HepG2 (cell line): ENCODE measurements around the gene ZBTB25. TPM values are rescaled to one million over a fixed set of nuclear protein-coding genes. Genes with fewer than 3 reads are reported as not detected.

ENCODE experiments used
- ARHGAP35 ChIP-seq: sonication (generic); formaldehyde crosslinking; IDR thresholded peaks from 2 replicates; pipeline ENCODE4 v1.9.0; 2022; ENCODE audit warnings: mild to moderate bottlenecking, inconsistent platforms, moderate library complexity, missing genetic modification reagents, borderline replicate concordance
- BRD4 ChIP-seq: sonication (generic); formaldehyde crosslinking; IDR thresholded peaks from 2 replicates; pipeline ENCODE4 v1.4.0; 2020; ENCODE audit warnings: missing genetic modification reagents
- CEBPB ChIP-seq: IDR thresholded peaks from 2 replicates; pipeline ENCODE4 v1.6.1; 2011; ENCODE audit warnings: low read depth, low read length, improper control_type of control experiment, borderline replicate concordance
- HNF4A ChIP-seq: sonication (generic); formaldehyde crosslinking; IDR thresholded peaks from 2 replicates; pipeline ENCODE4 v1.4.0; 2020; ENCODE audit warnings: missing genetic modification reagents
- MIER3 ChIP-seq: IDR thresholded peaks from 2 replicates; pipeline ENCODE4 v1.6.1; 2016; ENCODE audit warnings: missing compliant biosample characterization, borderline replicate concordance
- MTERF4 ChIP-seq: sonication (generic); formaldehyde crosslinking; IDR thresholded peaks from 2 replicates; pipeline ENCODE4 v1.8.0; 2023; ENCODE audit warnings: mild to moderate bottlenecking, missing genetic modification reagents
- NCOR1 ChIP-seq: fragments of 200-600 bp; sonication (generic); IDR thresholded peaks from 2 replicates; pipeline ENCODE4 v1.7.0; 2017; ENCODE audit warnings: antibody characterized with exemption, low read length, borderline replicate concordance
- NFATC3 ChIP-seq: sonication (generic); formaldehyde crosslinking; IDR thresholded peaks from 2 replicates; pipeline ENCODE4 v1.5.1; 2020; ENCODE audit warnings: mild to moderate bottlenecking, missing genetic modification reagents
- POGZ ChIP-seq: sonication (generic); formaldehyde crosslinking; IDR thresholded peaks from 2 replicates; pipeline ENCODE4 v1.4.0; 2020; ENCODE audit warnings: mild to moderate bottlenecking, missing genetic modification reagents
- SOX5 ChIP-seq: IDR thresholded peaks from 2 replicates; pipeline ENCODE4 v1.6.1; 2016; ENCODE audit warnings: borderline replicate concordance
- SPEN ChIP-seq: sonication (generic); formaldehyde crosslinking; IDR thresholded peaks from 2 replicates; pipeline ENCODE4 v1.5.1; 2020; ENCODE audit warnings: low read depth, mild to moderate bottlenecking, missing genetic modification reagents
- ZBTB7B ChIP-seq: sonication (generic); formaldehyde crosslinking; IDR thresholded peaks from 2 replicates; pipeline ENCODE4 v1.4.0; 2020; ENCODE audit warnings: missing genetic modification reagents
- ZNF646 ChIP-seq: sonication (generic); formaldehyde crosslinking; IDR thresholded peaks from 2 replicates; pipeline ENCODE4 v1.9.0; 2021; ENCODE audit warnings: mild to moderate bottlenecking, missing genetic modification reagents
- ZNF703 ChIP-seq: sonication (generic); formaldehyde crosslinking; IDR thresholded peaks from 2 replicates; pipeline ENCODE4 v1.5.1; 2020; ENCODE audit warnings: missing genetic modification reagents, mild to moderate bottlenecking, moderate library complexity, borderline replicate concordance
- polyA plus RNA-seq, 8 experiments: library from polyadenylated mRNA; depleted of rRNA in 3 of 8; stranded (reverse) in 7 of 8; unstranded in 1 of 8; fragments of >200 nt; fragmentation: Illumina TruSeq in 4 of 8; extraction: Trizol in 4 of 8; gene quantifications; 2 replicates each; pipeline versions ENCODE4 v1.2.1 to v1.2.3, GENCODE V29; 2011 to 2016; ENCODE audit warnings: low read depth in 4 of 8, missing spikeins in 1 of 8, mixed read lengths in 1 of 8; ENCODE audit not compliant: insufficient read depth in 1 of 8
- total RNA-seq, 5 experiments: library from RNA; depleted of rRNA; stranded (reverse); fragments of >200 nt; fragmentation: Illumina TruSeq; extraction: Trizol; gene quantifications; 2 replicates each; pipeline ENCODE4 v1.2.3, GENCODE V29; 2016; ENCODE audit warnings: low read depth in 1 of 5
- TF ChIP-seq, protein P1 (sequence below): sonication (generic); formaldehyde crosslinking; IDR thresholded peaks from 2 replicates; pipeline ENCODE4 v1.5.0; 2020; ENCODE audit warnings: missing genetic modification reagents
- TF ChIP-seq, protein P2 (sequence below): sonication (generic); formaldehyde crosslinking; IDR thresholded peaks from 2 replicates; pipeline ENCODE4 v1.8.0; 2022; ENCODE audit warnings: low read depth, missing genetic modification reagents

Gene ZBTB25
- total and polyA plus RNA-seq, 2 of the 13 experiments (the other 11 are each of a cell fraction or from before 2014, with no cell fraction given) = 3.5 to 7.6 TPM

DNA sequence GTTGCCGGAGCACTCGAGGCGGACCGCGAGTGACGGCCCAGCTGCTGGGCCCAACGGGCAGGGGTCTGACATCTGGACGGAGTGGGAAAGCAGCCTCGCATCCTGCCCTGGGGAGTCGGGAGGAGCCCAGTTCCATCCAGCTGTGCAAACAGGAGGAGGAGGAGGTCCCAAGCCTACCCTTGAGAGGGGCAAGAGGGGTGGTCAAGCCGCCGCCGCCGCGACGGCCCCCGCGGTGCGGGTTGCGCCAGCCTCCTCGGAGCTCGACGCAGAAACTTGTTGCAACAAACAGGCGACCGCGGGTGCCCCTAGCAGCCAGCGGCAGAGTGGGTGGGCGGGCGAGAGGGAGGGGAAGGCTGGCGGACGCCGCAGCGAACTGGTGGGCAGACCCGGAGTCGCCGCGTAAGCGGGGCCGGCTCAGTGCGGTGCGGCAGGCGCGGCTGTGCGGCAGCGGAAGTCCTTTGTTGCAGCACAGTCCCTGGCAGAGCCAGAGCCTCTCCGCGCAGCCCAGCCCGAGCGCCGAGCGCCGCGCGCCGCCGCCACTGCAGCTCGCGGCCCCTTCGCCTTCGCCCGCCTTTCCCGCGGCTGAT, 765 bp upstream of the ZBTB25 start, which contains the start of gene ZBTB1 (continued):
- TF ChIP-seq ARHGAP35 (CRISPR knock-in tag) (no peak), SPEN (CRISPR knock-in tag) (peak; percentile 47; the same call in 1 of the 2 replicates), NFATC3 (CRISPR knock-in tag) (no peak), ZNF703 (CRISPR knock-in tag) (0 out of 2 replicates have a peak, but pooled peaks have one; percentile 59), MIER3 (no peak; the same call in 1 of the 2 replicates), BRD4 (peak; percentile 51; the same call in 1 of the 2 replicates), POGZ (CRISPR knock-in tag) (peak; percentile 36), SOX5 (CRISPR knock-in tag) (no peak), ZBTB7B (CRISPR knock-in tag) (peak; percentile 42), CEBPB (peak; percentile 47; the same call in 1 of the 2 replicates), ZNF646 (CRISPR knock-in tag) (0 out of 2 replicates have a peak, but pooled peaks have one; percentile 26), HNF4A (CRISPR knock-in tag) (0 out of 2 replicates have a peak, but pooled peaks have one; percentile 3), NCOR1 (no peak), MTERF4 (0 out of 2 replicates have a peak, but pooled peaks have one; percentile 11)
- TF ChIP-seq, protein P1, sequence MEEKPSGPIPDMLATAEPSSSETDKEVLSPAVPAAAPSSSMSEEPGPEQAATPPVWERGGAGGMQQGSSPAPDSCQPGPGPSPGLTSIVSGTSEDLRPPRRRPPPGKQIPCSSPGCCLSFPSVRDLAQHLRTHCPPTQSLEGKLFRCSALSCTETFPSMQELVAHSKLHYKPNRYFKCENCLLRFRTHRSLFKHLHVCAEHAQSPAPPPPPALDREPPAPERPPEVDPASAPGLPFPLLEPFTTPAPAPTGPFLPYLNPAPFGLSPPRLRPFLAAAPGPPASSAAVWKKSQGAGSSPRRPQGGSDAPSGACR (CRISPR knock-in tag) = peak; percentile 24; the same call in 1 of the 2 replicates
- TF ChIP-seq, protein P2, sequence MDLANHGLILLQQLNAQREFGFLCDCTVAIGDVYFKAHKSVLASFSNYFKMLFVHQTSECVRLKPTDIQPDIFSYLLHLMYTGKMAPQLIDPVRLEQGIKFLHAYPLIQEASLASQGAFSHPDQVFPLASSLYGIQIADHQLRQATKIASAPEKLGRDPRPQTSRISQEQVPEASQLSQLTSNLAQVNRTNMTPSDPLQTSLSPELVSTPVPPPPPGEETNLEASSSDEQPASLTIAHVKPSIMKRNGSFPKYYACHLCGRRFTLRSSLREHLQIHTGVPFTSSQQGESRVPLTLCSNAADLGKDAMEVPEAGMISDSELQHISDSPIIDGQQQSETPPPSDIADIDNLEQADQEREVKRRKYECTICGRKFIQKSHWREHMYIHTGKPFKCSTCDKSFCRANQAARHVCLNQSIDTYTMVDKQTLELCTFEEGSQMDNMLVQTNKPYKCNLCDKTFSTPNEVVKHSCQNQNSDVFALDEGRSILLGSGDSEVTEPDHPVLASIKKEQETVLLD (CRISPR knock-in tag) = peak; percentile 13
